Liver (tissue), 3 donors: ENCODE data around the gene NBEA.

Experiments
- FOXA1 ChIP-seq: IDR thresholded peaks from 2 replicates; pipeline ENCODE4 v1.6.1; 2016; ENCODE audit warnings: antibody characterized with exemption
- TAF1 ChIP-seq: conservative IDR thresholded peaks from 2 replicates; pipeline ENCODE4 v1.6.1; 2016; ENCODE audit warnings: antibody characterized with exemption, mild to moderate bottlenecking
- YY1 ChIP-seq: IDR thresholded peaks from 2 replicates; pipeline ENCODE4 v1.6.1; 2016; ENCODE audit warnings: antibody characterized with exemption, mild to moderate bottlenecking
- TF ChIP-seq, protein P1 (sequence below): fragments of 150-350 bp; IDR thresholded peaks from 2 replicates; pipeline ENCODE4 v1.5.1; 2017; ENCODE audit warnings: improper control_type of control experiment, low read depth, low read length; ENCODE audit not compliant: missing input control
- TF ChIP-seq, protein P2 (sequence below): IDR thresholded peaks from 2 replicates; pipeline ENCODE4 v1.6.1; 2016; ENCODE audit warnings: antibody characterized with exemption
- donor health status: healthy.
- donor health status: healthy.

DNA sequence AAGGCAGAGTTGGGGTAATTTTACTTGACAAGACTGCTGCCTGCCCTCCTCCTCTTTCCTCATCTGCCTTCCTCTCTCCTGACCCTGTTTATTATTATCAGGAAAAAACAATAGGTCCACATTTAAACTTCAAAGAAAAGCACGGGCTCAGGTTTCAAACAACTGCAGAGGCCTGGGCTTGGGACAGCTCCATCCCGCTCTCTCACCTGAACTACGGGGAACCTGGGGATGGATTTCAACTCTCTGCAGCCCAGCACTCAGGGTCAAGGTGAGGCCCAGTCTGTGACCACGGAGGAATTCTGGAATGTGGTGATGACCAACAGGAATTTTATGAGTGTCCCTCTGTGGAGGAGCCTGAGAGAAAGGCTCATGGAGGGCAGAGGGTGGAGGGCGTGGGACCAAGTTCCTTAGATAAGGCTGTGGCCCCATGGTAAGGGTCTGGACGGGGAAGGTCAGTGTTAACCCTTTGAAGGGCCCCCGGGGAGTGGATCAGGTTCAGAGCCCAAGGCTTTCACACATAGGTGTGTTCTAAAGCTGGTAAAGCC, 755.2 kb downstream of the NBEA start:
- TF ChIP-seq, protein P1, sequence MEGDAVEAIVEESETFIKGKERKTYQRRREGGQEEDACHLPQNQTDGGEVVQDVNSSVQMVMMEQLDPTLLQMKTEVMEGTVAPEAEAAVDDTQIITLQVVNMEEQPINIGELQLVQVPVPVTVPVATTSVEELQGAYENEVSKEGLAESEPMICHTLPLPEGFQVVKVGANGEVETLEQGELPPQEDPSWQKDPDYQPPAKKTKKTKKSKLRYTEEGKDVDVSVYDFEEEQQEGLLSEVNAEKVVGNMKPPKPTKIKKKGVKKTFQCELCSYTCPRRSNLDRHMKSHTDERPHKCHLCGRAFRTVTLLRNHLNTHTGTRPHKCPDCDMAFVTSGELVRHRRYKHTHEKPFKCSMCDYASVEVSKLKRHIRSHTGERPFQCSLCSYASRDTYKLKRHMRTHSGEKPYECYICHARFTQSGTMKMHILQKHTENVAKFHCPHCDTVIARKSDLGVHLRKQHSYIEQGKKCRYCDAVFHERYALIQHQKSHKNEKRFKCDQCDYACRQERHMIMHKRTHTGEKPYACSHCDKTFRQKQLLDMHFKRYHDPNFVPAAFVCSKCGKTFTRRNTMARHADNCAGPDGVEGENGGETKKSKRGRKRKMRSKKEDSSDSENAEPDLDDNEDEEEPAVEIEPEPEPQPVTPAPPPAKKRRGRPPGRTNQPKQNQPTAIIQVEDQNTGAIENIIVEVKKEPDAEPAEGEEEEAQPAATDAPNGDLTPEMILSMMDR, result no peak
- TF ChIP-seq TAF1 (no peak), FOXA1 (no peak), YY1 (no peak)
- TF ChIP-seq, protein P2, sequence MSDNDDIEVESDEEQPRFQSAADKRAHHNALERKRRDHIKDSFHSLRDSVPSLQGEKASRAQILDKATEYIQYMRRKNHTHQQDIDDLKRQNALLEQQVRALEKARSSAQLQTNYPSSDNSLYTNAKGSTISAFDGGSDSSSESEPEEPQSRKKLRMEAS, result no peak
